Sigmoid colon (tissue), 7 donors: Measurements from ENCODE around the gene HID1. TPM values are rescaled to one million over a fixed set of nuclear protein-coding genes. Genes with fewer than 3 reads are reported as not detected.

Experiments
- DNase-seq: peaks from one replicate; pipeline ENCODE4 v3.0.0-alpha.2; 2019
- H3K27ac ChIP-seq, 4 donors: fragments of 200-600 bp; sonication (generic); one replicate each; pipeline ENCODE4 v1.5.1; 2016 to 2019; ENCODE audit warnings: mild to moderate bottlenecking in 1 of 4
- H3K27me3 ChIP-seq, 3 donors: fragments of 200-600 bp; sonication (generic); one replicate each; pipeline ENCODE4 v1.5.1; 2019; ENCODE audit warnings: mild to moderate bottlenecking in 1 of 3
- H3K36me3 ChIP-seq, 4 donors: fragments of 200-600 bp; sonication (generic); one replicate each; pipeline ENCODE4 v1.5.1; 2016 to 2019
- H3K4me1 ChIP-seq, 4 donors: fragments of 200-600 bp; sonication (generic); one replicate each; pipeline ENCODE4 v1.5.1; 2017 to 2019
- H3K4me3 ChIP-seq, 4 donors: fragments of 200-600 bp; sonication (generic); one replicate each; pipeline ENCODE4 v1.5.1; 2017 to 2019; ENCODE audit warnings: mild to moderate bottlenecking in 2 of 4, moderate library complexity in 1 of 4
- H3K9me3 ChIP-seq, 4 donors: fragments of 200-600 bp in 3 of 4; sonication (generic) in 3 of 4; one replicate each; pipeline versions ENCODE4 v1.5.1 to v1.6.1; 2013 to 2019
- CTCF ChIP-seq, 4 experiments: fragments of 450-650 bp in 3 of 4; fragments of 200-600 bp in 1 of 4; IDR thresholded peaks; one replicate each; pipeline ENCODE4 v1.5.1; 2016 to 2019; ENCODE audit warnings: antibody characterized with exemption in 4 of 4, mild to moderate bottlenecking in 3 of 4, moderate library complexity in 2 of 4
- EP300 ChIP-seq, 4 donors: sonication (generic); formaldehyde crosslinking; IDR thresholded peaks; one replicate each; pipeline ENCODE4 v1.6.1; 2017; ENCODE audit warnings: antibody characterized with exemption in 4 of 4
- POLR2A ChIP-seq, 2 donors: fragments of 450-650 bp; IDR thresholded peaks; one replicate each; pipeline ENCODE4 v1.6.1; 2016; ENCODE audit warnings: antibody characterized with exemption in 2 of 2, mild to moderate bottlenecking in 2 of 2, moderate library complexity in 2 of 2
- POLR2AphosphoS5 ChIP-seq, 4 donors: sonication (generic); formaldehyde crosslinking; IDR thresholded peaks; one replicate each; pipeline ENCODE4 v1.6.1; 2017; ENCODE audit warnings: antibody characterized with exemption in 4 of 4
- WGBS, 2 donors: extraction: QIAGEN DNeasy Blood & Tissue Kit; methylation state at CpG; one replicate each; pipeline ENCODE4 v1.1.7; 2013; 5-methylcytosine and 5-hydroxymethylcytosine counted together
- intact Hi-C: fragments of 100-400 bp; cut with DNase I; formaldehyde crosslinking; loops from one replicate; pipeline ENCODE4 v1.15.1; 2023
- polyA plus RNA-seq, 3 donors: library from polyadenylated mRNA; stranded (reverse); fragments of 200-250 nt; gene quantifications; one replicate each; pipeline ENCODE4 v1.2.3, GENCODE V29; 2013
- total RNA-seq, 4 donors: library from RNA; depleted of rRNA; stranded (reverse); fragments of >200 nt; gene quantifications; one replicate each; pipeline ENCODE4 v1.1.0, GENCODE V29; 2016
- donor health status: healthy with polysubstance abuse.
- donor health status: Bipolar disorder and iron deficiency.
- donor health status: healthy.

The HID1 gene
- total and polyA plus RNA-seq, 7 donors: 7.1 to 34.8 (median 21.6) TPM

- H3K27ac ChIP-seq: no peak overlapping the region
- intact Hi-C loops: no loop called here
- DNase-seq: no peak
- peaks cover 0 to 68% (median 6%) of the 10 kb centered on the region in 3 donors for H3K27me3 ChIP-seq
- no peak overlapping the region for H3K4me3 ChIP-seq
- H3K9me3 ChIP-seq: no peaks in the 10 kb centered on the region
- H3K36me3 ChIP-seq: no peaks in the 10 kb centered on the region
- TF ChIP-seq EP300 (IDR thresholded peaks at IDR 0.05) (no peak), POLR2AphosphoS5 (IDR thresholded peaks at IDR 0.05) (no peak), CTCF (IDR thresholded peaks at IDR 0.05) (no peak), POLR2A (IDR thresholded peaks at IDR 0.05) (no peak)
- no peaks in the 10 kb centered on the region for H3K4me1 ChIP-seq
- WGBS, 2 donors: 88 to 93% methylated on average over 14 of the region's 14 CpGs
These were observed 25.9 kb downstream of the HID1 start for GRCh38 chr17:74946641-74947040.

- DNase-seq: no peak
- 38 to 46% methylated on average over 6 of the region's 6 CpGs for whole genome bisulfite sequencing, 2 donors
- Histone ChIP-seq H3K27me3 (peaks cover 0 to 68% (median 14%) of the 10 kb centered on the region in 3 donors), H3K27ac (no peak overlapping the region), H3K9me3 (no peaks in the 10 kb centered on the region), H3K4me1 (no peaks in the 10 kb centered on the region), H3K4me3 (no peak overlapping the region), H3K36me3 (no peaks in the 10 kb centered on the region)
- intact Hi-C loops: no loop called here
- TF ChIP-seq POLR2A (IDR thresholded peaks at IDR 0.05) (no peak), POLR2AphosphoS5 (IDR thresholded peaks at IDR 0.05) (no peak), CTCF (IDR thresholded peaks at IDR 0.05) (no peak), EP300 (IDR thresholded peaks at IDR 0.05) (no peak)
These were observed 27.0 kb downstream of the HID1 start for GRCh38 chr17:74945543-74945942.

GRCh38 chr17:74943808-74944522 is 28.6 kb downstream of the HID1 start:
- H3K36me3 ChIP-seq: no peaks in the 10 kb centered on the region
- no peak for TF ChIP-seq POLR2A (IDR thresholded peaks at IDR 0.05)
- H3K9me3 ChIP-seq: no peaks in the 10 kb centered on the region
- DNase-seq: no peak
- no peaks in the 10 kb centered on the region for H3K4me1 ChIP-seq
- H3K27me3 ChIP-seq: peaks cover 0 to 59% (median 14%) of the 10 kb centered on the region in 3 donors
- H3K4me3 ChIP-seq: no peak overlapping the region
- H3K27ac ChIP-seq: no peak overlapping the region
- 20 to 56% methylated on average over 13 of the region's 13 CpGs for WGBS, 2 donors
- intact Hi-C loops: no loop called here

- WGBS, 2 donors: 79 to 80% methylated on average over 21 of the region's 21 CpGs
- no peak overlapping the region for H3K4me3 ChIP-seq
- H3K36me3 ChIP-seq: no peaks in the 10 kb centered on the region
- intact Hi-C loops: no loop called here
- TF ChIP-seq CTCF (IDR thresholded peaks at IDR 0.05) (no peak), POLR2A (IDR thresholded peaks at IDR 0.05) (no peak)
- no peak overlapping the region for H3K27ac ChIP-seq
- peaks cover 0 to 3% (median 1%) of the 10 kb centered on the region in 4 donors for H3K4me1 ChIP-seq
- H3K9me3 ChIP-seq: no peaks in the 10 kb centered on the region
- no peak for DNase-seq
- peaks cover 8 to 63% (median 29%) of the 10 kb centered on the region in 3 donors for H3K27me3 ChIP-seq
These were observed 31.3 kb downstream of the HID1 start for GRCh38 chr17:74941128-74941725.

- intact Hi-C loops: no loop called here
- peaks cover 22 to 72% (median 45%) of the 10 kb centered on the region in 3 donors for H3K27me3 ChIP-seq
- DNase-seq: no peak
- 48 to 55% methylated on average over 8 of the region's 8 CpGs for WGBS, 2 donors
- TF ChIP-seq EP300 (IDR thresholded peaks at IDR 0.05) (no peak), CTCF (IDR thresholded peaks at IDR 0.05) (no peak), POLR2A (IDR thresholded peaks at IDR 0.05) (no peak), POLR2AphosphoS5 (IDR thresholded peaks at IDR 0.05) (no peak)
- H3K36me3 ChIP-seq: no peaks in the 10 kb centered on the region
- H3K4me3 ChIP-seq: no peak overlapping the region
- H3K4me1 ChIP-seq: peaks cover 0 to 13% (median 8%) of the 10 kb centered on the region in 4 donors
- no peak overlapping the region for H3K27ac ChIP-seq
- no peaks in the 10 kb centered on the region for H3K9me3 ChIP-seq
These were observed 33.0 kb downstream of the HID1 start for GRCh38 chr17:74939534-74939933.
